Measurements from ENCODE around the gene MED28.

Gene MED28

DNA sequence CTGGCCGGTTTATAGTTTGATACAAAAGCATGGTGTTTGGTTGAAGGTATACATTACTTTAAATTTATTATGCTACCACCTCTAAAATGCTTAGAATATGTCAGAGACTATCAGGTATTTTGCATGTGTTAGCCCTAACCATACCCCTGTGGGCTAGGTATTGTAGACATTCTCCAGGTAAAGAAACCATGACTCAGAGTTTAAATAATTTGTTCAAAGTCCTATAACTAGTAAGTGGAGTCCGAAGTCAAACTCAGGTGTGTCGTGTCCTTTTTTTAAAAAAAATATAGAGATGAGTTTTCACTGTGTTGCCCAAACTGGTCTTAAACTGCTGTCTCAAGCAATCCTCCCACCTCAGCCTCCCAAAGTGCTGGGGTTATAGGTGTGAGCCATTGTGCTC is 25.1 kb upstream of the MED28 start:
- peaks cover 94% of the 10 kb centered on the region for H3K36me3 Mint-ChIP-seq (ENCODE audit: low read depth)
- H3K27ac Mint-ChIP-seq: no peak overlapping the region
- no peak for DNase-seq
- H3K4me3 Mint-ChIP-seq: no peak overlapping the region
- peaks cover 21% of the 10 kb centered on the region for H3K4me1 Mint-ChIP-seq (ENCODE audit: low read depth)
- H3K9me3 Mint-ChIP-seq: no peaks in the 10 kb centered on the region
- no peaks in the 10 kb centered on the region for H3K27me3 Mint-ChIP-seq

DNA sequence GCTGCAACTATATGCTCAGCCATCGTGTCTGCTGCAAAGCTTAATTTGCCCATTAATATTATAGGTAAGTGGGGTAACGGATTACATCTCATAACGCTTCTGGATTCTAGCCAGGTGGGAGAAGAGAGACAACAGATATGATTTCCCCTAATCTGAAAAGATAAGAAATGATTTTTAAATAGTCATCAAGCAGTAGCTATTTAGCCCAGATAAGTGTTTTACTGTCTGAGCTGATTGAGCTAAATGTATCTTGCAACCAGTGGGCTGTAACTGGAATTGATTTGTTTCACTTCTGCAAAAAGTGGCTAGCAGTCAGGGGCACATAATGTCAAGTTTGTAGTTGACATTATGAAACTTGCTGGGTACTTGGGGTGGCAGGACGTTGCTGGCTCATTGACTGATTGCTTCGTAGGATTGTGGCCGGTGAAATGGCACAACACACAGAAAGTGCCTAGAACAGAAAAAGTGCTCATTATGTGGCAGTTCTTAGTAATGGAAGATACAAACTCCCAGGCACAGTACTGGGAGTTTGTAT is 18.9 kb upstream of the MED28 start:
- H3K27me3 Mint-ChIP-seq: no peaks in the 10 kb centered on the region
- H3K4me3 Mint-ChIP-seq: no peak overlapping the region
- H3K27ac Mint-ChIP-seq: no peak overlapping the region
- no peaks in the 10 kb centered on the region for H3K9me3 Mint-ChIP-seq
- H3K36me3 Mint-ChIP-seq (ENCODE audit: low read depth): peaks cover 90% of the 10 kb centered on the region
- peaks cover 17% of the 10 kb centered on the region for H3K4me1 Mint-ChIP-seq (ENCODE audit: low read depth)
- DNase-seq: no peak

DNA sequence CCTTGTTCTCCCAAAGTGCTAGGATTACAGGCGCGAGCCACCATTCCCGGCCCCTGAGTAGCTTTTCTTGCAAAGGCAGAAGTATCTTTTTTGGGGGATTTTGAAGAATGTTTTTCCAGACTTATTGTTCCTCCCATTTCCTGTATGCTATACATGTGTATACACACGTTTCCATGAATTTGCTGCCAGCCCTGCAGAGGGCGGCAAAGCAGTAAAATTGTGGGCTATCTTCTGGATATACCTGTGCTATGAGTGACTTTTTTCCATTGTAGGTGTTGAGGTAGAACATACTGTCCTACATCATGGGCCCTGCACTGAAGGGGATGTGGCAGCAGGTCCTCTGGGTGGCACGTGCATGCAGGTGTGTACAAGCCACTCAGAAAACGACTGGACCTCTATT is 16.9 kb upstream of the MED28 start:
- H3K36me3 Mint-ChIP-seq (ENCODE audit: low read depth): peaks cover 92% of the 10 kb centered on the region
- no peaks in the 10 kb centered on the region for H3K9me3 Mint-ChIP-seq
- no peak overlapping the region for H3K4me3 Mint-ChIP-seq
- no peak for DNase-seq
- peaks cover 7% of the 10 kb centered on the region for H3K4me1 Mint-ChIP-seq (ENCODE audit: low read depth)
- no peaks in the 10 kb centered on the region for H3K27me3 Mint-ChIP-seq
- no peak overlapping the region for H3K27ac Mint-ChIP-seq

DNA sequence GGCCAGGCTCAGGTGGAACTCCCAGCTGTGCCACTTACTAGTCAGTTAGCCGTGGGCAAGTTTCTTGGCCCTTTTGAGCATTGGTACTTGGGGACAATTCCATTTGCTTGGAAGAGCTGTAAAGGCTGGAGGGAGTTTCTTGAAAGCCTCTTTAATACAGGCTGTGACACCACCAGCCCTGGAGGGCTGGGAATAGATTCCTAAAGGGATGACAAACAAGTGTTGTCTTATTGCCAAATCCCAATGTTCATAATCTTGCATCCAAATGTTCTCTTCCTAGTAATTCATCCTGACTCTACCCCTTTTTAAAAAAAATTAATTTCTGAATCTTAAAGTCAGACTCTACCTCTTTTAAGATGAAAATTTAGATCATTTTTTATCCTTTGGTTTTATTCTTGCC is 14.6 kb upstream of the MED28 start:
- no peak overlapping the region for H3K4me3 Mint-ChIP-seq
- H3K4me1 Mint-ChIP-seq (ENCODE audit: low read depth): no peaks in the 10 kb centered on the region
- H3K27me3 Mint-ChIP-seq: no peaks in the 10 kb centered on the region
- no peak for DNase-seq
- no peaks in the 10 kb centered on the region for H3K9me3 Mint-ChIP-seq
- peaks cover 80% of the 10 kb centered on the region for H3K36me3 Mint-ChIP-seq (ENCODE audit: low read depth)
- no peak overlapping the region for H3K27ac Mint-ChIP-seq

DNA sequence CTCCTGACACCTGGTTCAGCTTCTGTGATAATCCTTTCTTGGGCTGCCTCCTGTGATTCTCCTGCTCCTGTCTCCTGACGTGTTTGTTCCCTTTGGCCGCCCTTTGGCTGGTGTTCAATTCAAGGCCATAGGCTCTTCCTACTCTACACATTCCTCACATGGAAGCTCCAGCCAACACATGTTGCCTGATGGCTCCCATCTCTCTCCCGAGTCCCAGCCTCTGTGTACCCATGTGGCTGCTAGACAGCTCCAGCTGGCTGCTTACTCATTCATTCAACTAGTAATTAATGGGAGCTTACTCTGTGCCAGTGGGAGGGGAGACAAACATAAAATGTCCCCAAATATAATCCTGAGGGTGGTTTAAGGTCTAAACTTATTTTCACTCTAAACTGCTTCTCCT is 9.2 kb upstream of the MED28 start:
- no peaks in the 10 kb centered on the region for H3K4me1 Mint-ChIP-seq (ENCODE audit: low read depth)
- no peaks in the 10 kb centered on the region for H3K27me3 Mint-ChIP-seq
- peaks cover 74% of the 10 kb centered on the region for H3K36me3 Mint-ChIP-seq (ENCODE audit: low read depth)
- H3K9me3 Mint-ChIP-seq: no peaks in the 10 kb centered on the region
- H3K27ac Mint-ChIP-seq: peak overlapping the region; percentile 39
- no peak for DNase-seq
- no peak overlapping the region for H3K4me3 Mint-ChIP-seq

DNA sequence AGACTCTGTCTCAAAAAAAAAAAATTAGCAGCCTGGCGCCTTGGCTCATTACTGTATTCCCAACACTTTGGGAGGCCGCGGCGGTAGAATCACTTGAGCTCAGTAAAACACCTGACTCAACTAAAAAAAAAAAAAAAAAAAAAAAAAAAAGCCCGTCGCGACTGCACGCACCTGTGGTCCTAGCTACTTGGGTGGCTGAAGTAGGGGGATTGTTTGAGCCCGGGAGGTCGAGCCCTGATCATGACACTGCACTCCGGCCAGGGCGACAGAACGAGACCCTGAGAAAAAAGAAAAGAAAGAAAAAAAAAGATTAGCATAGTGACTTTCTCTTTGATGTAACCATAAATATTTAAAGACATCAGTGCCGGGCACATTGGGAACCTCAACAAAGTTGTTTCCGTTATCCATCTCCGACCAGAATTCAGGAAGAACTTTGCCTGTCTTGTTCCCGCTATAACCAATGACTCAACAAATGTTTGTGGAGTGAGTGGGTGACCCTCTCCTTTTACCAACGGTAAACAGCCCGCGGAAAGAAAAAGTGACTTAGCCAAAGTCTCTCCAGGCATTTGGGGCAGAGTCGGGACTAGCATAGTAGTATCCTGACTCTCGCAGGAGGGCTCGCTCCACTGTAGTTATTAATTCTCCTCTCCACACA is 553 bp upstream of the MED28 start:
- H3K27me3 Mint-ChIP-seq: no peaks in the 10 kb centered on the region
- peaks cover 47% of the 10 kb centered on the region for H3K36me3 Mint-ChIP-seq (ENCODE audit: low read depth)
- H3K4me3 Mint-ChIP-seq: peak overlapping the region; percentile 97
- H3K9me3 Mint-ChIP-seq: no peaks in the 10 kb centered on the region
- peak overlapping the region; percentile 99 for H3K27ac Mint-ChIP-seq
- peaks cover 30% of the 10 kb centered on the region for H3K4me1 Mint-ChIP-seq (ENCODE audit: low read depth)
- peak; percentile 55 for DNase-seq

DNA sequence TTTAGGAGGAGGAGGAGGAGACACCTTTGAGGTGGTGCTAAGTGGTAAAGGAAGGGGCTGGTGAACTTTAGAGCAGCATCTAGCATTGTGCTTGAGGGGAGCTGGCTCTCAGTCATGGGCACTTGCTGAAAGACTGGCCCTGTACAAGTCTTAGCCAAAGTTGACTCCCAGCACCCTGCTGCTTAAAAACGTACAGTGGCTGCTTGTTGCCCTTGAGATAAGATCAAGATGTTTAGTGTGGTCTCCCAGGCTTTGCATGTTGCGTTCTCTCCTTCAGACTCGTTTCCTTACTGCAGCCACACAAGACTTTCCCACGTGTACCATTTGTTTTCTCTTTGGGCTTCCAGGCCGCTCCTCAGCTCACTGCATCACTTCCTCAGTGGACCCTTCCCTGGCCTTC is 1.8 kb downstream of the MED28 start:
- no peaks in the 10 kb centered on the region for H3K9me3 Mint-ChIP-seq
- H3K36me3 Mint-ChIP-seq (ENCODE audit: low read depth): peaks cover 68% of the 10 kb centered on the region
- H3K4me3 Mint-ChIP-seq: peak overlapping the region; percentile 77
- H3K27me3 Mint-ChIP-seq: no peaks in the 10 kb centered on the region
- DNase-seq: no peak
- peaks cover 40% of the 10 kb centered on the region for H3K4me1 Mint-ChIP-seq (ENCODE audit: low read depth)
- H3K27ac Mint-ChIP-seq: peak overlapping the region; percentile 87

DNA sequence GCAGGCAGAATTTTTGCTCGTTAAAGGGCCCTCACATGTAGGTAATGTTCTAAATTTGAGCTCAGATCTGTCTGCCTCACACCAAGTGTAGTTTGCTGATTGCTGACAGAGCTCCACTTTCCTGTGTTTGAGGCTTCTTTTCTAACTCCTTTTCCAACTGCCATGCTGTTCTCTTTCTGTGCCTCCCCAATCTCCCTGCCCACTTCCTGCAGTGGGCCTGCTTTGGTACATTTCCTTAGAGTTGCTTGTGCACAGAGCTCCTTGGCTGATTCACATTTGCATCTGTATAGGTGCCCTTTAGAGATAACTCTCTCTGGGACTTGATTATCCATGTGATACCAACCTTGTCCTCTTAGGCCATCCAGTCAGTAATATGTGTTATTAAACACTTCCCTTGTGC is 4.5 kb downstream of the MED28 start:
- Mint-ChIP-seq H3K4me1 (ENCODE audit: low read depth) (peaks cover 37% of the 10 kb centered on the region), H3K27me3 (no peaks in the 10 kb centered on the region)

DNA sequence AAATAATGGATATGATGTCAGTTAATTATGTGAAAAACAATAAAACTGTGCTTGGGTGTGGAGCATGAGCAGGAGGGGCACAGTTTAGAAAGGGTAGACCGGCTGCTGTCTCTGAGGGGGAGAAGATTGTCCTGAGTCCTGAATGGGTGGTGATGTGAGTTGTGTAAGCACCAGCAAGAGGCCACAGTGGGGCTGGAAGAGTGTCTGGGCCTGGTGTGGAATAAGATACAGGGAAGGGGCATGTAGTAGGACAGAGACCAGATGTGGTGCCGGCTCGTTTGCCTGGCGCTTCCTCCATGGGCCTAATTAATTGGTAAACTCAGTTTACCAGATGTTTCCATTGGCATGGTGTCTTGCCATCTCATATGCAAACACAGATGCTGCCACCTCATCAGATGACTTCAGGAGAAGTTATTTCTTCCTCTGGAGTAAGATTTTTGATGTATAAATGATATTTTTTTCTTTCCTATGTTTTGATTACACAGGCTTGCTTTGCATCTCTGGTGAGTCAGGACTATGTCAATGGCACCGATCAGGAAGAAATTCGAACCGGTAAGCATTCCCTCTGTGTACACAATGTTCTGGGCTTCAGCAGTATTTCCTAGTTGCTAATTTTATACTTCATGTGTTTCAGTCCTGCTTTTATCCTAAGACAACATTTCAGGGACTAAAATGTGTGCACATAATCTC is 5.1 kb downstream of the MED28 start:
- no peaks in the 10 kb centered on the region for H3K27me3 Mint-ChIP-seq
- H3K4me1 Mint-ChIP-seq (ENCODE audit: low read depth): peaks cover 37% of the 10 kb centered on the region
- peaks cover 89% of the 10 kb centered on the region for H3K36me3 Mint-ChIP-seq (ENCODE audit: low read depth)
- H3K4me3 Mint-ChIP-seq: no peak overlapping the region
- no peak for DNase-seq
- H3K9me3 Mint-ChIP-seq: no peaks in the 10 kb centered on the region
- H3K27ac Mint-ChIP-seq: peak overlapping the region; percentile 88

More for the DNA sequence above, 4.5 kb downstream of the MED28 start:
- H3K9me3 Mint-ChIP-seq: no peaks in the 10 kb centered on the region
- DNase-seq: no peak
- H3K27ac Mint-ChIP-seq: peak overlapping the region; percentile 88
- peak overlapping the region; percentile 23 for H3K4me3 Mint-ChIP-seq
- H3K36me3 Mint-ChIP-seq (ENCODE audit: low read depth): peaks cover 89% of the 10 kb centered on the region

DNA sequence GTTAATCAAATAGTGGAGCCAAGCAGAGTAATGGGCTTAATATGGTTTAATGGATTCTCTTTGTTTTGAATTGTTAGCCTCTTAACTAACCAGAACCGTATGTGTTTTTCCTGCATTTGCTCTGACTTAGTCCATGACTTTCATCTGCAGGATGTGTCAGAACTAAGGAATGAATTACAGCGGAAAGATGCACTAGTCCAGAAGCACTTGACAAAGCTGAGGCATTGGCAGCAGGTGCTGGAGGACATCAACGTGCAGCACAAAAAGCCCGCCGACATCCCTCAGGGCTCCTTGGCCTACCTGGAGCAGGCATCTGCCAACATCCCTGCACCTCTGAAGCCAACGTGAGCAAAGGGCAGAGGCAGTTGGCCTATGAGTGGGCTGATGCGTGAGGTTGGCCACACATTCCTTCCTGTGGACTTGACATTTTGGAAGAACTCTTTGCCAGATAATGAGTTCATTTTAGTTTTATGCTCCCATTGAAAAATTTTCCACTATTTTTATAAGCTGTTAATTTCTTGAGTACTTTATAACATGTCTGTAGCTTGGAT is 9.1 kb downstream of the MED28 start:
- peaks cover 99% of the 10 kb centered on the region for H3K36me3 Mint-ChIP-seq (ENCODE audit: low read depth)
- no peak for DNase-seq
- no peak overlapping the region for H3K27ac Mint-ChIP-seq
- no peak overlapping the region for H3K4me3 Mint-ChIP-seq
- peaks cover 22% of the 10 kb centered on the region for H3K4me1 Mint-ChIP-seq (ENCODE audit: low read depth)
- H3K27me3 Mint-ChIP-seq: no peaks in the 10 kb centered on the region
- no peaks in the 10 kb centered on the region for H3K9me3 Mint-ChIP-seq

DNA sequence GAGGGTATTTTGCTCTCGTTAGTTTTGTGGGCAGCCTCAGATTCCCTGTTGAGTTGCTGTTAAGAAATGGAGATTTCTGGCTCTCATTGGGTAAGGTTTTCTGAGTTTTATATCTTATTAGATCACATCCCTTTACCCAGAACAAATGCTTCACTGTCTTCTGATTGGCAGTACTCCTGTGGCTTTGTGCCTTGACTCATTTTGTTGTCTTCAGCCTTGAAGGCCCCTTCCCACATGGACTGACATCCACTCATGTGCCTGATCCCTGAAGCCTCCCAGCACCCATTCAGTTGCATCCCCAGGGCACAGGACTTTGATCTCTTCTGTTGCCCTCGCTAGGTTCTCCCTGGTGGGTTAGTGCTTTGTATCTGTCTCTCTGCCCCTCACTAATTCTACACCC is 10.4 kb downstream of the MED28 start:
- Mint-ChIP-seq H3K27ac (peak overlapping the region; percentile 65), H3K4me1 (ENCODE audit: low read depth) (peaks cover 20% of the 10 kb centered on the region), H3K36me3 (ENCODE audit: low read depth) (peaks cover 99% of the 10 kb centered on the region), H3K9me3 (no peaks in the 10 kb centered on the region), H3K4me3 (no peak overlapping the region), H3K27me3 (no peaks in the 10 kb centered on the region)
- no peak for DNase-seq

DNA sequence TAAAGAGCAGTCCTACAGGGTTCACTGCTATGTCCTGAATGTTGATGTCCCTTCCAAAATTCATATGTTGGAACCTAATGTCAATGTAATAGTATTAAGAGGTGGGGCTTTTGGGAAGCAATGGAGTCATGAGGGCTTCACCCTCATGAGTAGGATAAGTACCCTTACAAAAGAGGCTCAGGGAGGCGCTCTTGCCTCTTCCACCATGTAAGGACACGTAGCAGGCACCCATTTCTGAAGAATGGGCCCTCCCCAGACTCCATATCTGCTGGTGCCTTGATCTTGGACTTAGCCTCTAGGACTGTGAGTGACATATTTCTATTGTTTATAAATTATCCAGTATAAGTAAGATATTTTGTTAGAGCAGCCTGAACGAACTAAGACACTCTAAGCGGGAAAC is 15.8 kb downstream of the MED28 start:
- H3K36me3 Mint-ChIP-seq (ENCODE audit: low read depth): peaks cover 97% of the 10 kb centered on the region
- peak overlapping the region; percentile 33 for H3K27ac Mint-ChIP-seq
- no peak overlapping the region for H3K4me3 Mint-ChIP-seq
- no peak for DNase-seq
- H3K27me3 Mint-ChIP-seq: no peaks in the 10 kb centered on the region
- H3K4me1 Mint-ChIP-seq (ENCODE audit: low read depth): peaks cover 20% of the 10 kb centered on the region
- no peaks in the 10 kb centered on the region for H3K9me3 Mint-ChIP-seq

DNA sequence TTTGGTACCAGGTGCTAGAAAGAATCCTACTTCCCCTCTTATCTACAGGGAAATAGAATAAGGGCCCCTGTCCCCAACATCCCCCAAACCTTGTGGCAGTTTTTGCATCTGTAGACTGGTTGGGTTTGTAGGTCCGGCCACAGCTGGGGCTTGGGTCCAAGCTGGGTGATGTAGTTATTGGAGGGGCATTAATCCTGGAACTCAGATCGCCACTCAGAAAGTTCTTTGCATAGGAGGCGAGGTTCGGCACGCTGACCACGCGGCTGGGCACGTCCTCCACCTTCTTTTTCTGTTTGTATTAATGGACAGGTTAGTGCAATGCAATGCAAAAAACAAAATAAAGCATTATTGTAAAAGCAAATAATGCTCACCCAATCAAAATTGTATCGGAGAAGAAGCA is 19.2 kb downstream of the MED28 start:
- Mint-ChIP-seq H3K27me3 (no peaks in the 10 kb centered on the region), H3K9me3 (no peaks in the 10 kb centered on the region), H3K36me3 (ENCODE audit: low read depth) (peaks cover 96% of the 10 kb centered on the region), H3K27ac (no peak overlapping the region), H3K4me3 (no peak overlapping the region), H3K4me1 (ENCODE audit: low read depth) (peaks cover 11% of the 10 kb centered on the region)
- DNase-seq: no peak

DNA sequence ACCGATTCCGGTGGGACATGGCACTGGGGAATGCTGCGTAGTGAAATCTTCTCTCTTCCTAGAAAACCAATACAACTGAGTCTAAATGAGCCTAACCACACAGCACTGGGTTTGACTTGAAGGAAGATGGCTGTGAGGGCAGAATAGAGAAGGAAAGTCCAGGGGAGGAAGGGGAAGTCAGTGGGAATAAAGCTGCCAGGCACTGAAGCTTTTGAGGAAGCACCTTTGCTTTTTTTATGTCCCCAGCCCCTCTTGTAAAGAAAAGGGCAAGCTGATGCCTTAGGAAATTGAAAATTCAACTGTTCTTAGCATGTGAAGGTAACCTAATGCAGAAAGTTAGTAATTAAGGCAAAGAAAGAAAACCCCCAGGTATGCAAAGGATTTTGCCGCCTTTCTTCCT is 20.6 kb downstream of the MED28 start:
- H3K27me3 Mint-ChIP-seq: no peaks in the 10 kb centered on the region
- no peak for DNase-seq
- H3K36me3 Mint-ChIP-seq (ENCODE audit: low read depth): peaks cover 91% of the 10 kb centered on the region
- H3K9me3 Mint-ChIP-seq: no peaks in the 10 kb centered on the region
- H3K27ac Mint-ChIP-seq: peak overlapping the region; percentile 28
- peaks cover 2% of the 10 kb centered on the region for H3K4me1 Mint-ChIP-seq (ENCODE audit: low read depth)
- no peak overlapping the region for H3K4me3 Mint-ChIP-seq

DNA sequence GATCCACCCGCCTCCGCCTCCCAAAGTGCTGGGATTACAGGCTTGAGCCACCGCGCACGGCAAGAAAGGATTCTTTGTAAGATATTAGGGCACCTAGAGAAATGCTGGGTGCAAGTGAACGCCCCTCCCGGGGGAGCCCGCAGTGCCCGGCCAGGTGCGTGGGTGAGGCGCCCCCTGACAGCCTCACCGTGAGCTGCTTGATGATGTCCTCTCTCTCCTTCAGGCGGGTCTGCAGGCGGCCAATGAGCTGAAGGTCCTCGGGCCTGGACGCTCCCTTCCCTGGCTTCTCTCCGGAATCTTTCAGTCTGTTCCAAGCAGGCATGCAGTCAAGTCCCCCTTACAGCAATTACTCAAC is 21.9 kb downstream of the MED28 start:
- Mint-ChIP-seq H3K27me3 (no peaks in the 10 kb centered on the region), H3K36me3 (ENCODE audit: low read depth) (peaks cover 85% of the 10 kb centered on the region), H3K4me1 (ENCODE audit: low read depth) (no peaks in the 10 kb centered on the region), H3K9me3 (no peaks in the 10 kb centered on the region), H3K27ac (no peak overlapping the region), H3K4me3 (no peak overlapping the region)
- no peak for DNase-seq
